NK-92 (cell line): ENCODE measurements around the gene FHIT.

Experiments
- DNase-seq: peaks from one replicate; lab custom pipeline; 2025; ENCODE audit not compliant: unreplicated experiment; lab: John Stamatoyannopoulos, UW

FHIT gene

DNA sequence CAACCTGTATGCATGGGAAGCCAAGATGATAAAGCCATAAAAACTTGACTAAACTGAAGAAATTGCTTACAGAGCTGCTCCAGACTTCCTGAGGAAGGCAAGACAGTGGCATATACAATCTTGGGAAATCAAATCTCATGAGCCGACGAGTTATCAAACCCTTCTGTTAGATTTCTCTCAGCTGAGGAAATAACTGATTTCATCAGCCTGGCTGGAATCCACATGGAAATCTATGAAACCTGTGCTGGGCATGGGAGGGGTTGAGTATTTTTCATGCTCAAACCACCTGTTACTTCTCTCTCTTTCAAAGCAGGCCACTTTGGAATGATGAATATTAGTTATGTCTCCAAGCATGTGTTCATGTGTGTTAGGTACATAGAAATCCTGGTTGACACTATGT is 727.7 kb downstream of the FHIT start:
- no peak for DNase-seq

DNA sequence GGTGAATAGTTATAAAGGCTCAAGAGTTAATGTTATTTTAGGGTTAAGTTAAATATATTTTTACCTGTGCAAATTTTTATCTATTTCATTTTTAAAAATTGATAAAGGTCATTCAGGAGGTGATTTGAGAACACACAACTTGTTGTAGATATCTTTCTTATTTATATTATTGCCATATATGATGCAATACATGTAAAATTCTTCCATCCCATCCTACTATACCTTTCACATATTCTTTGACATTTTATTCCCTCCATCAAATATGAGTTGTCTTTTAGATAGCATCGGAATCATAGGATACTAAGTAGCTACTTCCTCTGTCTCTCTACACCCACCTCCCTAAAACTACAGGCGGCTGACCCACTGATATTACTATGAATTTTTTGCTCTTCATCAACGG is 734.1 kb downstream of the FHIT start:
- no peak for DNase-seq

DNA sequence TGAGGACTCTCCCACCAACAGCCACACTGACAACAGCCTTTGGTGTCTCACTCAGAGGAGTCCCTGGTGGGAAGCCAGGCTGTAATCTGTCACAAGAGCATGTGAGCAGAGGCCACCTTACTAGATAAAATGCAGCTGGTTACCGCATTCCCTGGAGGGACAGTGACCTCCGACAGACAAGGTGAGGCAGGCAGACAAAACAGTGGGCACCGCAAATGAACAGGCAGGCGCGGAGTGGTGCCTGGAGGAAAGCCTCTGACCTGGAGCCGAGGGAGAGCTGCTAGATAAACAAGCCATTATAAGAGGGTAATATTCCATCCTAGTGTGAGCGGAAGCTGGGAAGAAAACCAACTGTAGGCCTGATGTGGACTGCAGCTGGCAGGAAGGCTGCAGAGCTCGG is 736.4 kb downstream of the FHIT start:
- no peak for DNase-seq

DNA sequence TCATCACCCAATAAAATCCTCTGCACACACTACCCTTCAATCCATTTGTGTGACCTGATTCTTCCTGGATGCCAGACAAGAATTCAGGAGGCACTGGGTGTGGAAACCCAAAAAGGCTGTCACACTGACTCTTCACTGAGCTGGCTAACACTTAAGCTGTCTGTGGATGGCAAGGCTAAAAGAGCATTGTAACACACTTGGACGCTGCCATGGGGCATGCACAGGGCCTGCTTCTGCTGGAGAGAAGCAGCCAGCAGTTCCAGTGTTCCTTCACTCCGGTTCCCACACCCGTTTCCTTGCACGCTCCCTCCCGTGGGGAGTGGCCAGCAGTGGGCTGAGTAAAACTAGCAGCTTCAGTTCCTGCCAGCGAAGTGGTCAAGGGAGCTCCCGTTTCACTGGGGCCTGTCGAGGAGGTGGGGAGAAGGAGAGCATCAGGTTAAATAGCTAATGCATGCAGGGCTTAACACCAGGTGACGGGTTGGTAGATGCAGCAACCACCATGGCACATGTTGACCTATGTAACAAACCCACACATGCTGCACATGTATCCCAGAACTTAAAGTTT is 737.1 kb downstream of the FHIT start:
- no peak for DNase-seq

DNA sequence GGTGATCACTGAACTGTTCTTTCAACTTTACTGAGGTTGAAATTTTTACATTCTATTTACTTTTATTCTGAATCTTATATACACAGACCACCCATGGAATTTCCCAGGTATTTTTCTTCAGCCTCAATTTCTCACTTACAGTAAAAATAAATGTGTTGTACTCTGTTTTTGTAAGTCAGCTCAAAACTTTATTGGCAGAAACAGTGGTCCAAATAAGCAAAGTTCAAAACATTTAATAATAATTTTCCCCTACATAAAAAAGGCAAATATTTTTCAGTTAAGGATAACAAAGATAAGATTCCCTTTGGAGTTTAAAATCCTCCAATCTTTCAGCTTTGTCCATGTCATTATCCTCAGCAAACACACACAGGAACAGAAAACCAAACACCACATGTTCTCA is 738.0 kb downstream of the FHIT start:
- no peak for DNase-seq

DNA sequence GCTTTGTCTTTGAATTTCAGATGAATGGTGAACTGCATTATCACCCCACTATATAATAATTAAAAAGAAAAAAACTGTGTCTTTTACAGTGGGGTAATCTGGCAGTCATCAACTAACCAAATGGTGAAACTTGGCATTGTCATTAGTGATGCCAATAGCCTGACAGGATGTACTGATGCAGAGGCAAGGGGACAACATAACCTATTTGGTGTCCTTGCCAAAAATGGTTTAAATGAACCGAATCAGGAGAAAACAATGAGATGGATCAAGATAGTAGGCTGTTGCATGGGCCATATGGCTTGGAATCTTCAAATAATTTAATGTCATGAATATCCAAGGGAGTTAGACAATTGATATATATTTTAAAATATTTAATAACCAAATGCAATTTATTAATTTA is 738.7 kb downstream of the FHIT start:
- no peak for DNase-seq

DNA sequence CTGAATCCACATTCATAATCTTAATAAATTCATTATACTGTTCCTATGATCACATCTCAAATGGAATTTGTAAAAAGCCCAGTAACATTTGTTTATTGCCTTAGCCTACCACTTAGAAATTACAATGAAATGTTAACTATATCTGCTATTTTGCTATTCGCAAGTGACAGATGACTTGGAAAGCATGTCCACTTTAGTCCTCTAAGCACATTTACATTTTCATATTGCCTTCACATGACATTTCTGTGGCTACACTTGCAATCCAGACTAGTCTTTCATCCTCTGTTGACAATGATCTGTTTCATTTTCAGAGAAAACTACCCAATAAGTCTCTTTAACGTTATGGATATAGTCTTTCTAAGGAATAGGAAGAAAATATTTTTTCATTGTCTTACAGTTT is 741.8 kb downstream of the FHIT start:
- DNase-seq = no peak

DNA sequence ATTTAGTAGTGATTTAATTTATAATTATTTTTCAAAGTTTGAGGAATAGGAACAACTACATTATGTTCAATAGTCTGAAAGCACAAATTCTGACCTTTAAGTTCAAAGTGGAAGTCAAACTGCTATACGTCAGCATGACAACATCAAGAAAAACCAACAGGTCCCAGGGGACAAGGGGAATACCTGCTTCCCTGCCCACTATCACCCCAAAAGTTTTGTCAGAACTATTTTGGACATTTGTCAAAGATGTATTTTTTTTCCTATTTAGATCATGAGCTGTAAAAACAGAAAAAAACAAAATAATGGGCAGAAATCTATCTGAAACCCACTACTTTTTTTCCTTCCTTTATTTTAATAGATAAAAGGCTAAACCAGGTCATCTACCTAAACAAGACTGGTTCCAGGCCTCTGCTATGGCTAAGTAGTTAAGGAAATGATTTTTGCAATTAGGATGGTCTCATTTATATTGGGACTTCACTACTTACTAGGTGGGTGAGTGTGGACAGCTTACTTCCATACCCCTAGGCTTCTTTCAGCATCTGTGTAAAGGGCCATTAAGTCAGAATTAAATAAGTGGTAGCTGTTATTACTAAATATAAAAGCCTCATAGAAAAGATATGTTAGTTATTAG is 746.3 kb downstream of the FHIT start:
- no peak for DNase-seq

DNA sequence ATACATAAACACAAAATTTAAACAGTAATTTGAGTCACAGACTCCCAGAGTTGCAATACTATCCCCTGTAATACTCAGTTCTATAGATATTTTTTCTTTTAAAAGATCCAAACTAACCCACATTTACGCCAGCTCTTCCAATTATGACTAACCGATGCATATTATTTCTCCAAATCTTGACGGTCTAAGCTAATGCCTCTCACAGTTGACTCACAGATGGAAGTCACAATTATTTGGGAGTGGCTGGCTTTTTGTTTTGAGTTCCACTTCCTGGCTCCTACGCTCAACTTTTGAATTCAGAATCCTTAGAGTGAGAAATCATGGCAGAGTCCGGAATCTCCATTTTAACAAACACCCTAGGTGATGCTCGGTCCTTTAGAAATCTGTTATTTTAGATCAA is 749.9 kb downstream of the FHIT start:
- no peak for DNase-seq

DNA sequence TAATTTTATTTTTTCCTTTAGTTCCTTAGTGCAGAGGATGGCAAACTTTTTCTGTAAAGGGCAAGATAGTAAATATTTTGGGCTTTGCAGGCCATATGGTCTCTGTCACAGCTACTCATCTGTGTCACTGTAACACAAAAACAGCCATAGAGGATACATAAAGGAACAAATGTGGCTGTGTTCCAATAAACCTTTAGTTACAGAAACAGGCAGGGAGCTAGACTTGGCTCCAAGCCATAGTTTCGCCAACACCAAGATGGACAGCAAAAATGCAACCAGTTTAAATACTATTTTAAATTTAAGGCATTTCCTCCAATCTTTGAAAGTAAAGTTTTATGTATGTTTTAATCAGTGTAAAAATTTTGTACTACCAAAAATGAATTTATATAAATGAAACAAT is 753.4 kb downstream of the FHIT start:
- no peak for DNase-seq

DNA sequence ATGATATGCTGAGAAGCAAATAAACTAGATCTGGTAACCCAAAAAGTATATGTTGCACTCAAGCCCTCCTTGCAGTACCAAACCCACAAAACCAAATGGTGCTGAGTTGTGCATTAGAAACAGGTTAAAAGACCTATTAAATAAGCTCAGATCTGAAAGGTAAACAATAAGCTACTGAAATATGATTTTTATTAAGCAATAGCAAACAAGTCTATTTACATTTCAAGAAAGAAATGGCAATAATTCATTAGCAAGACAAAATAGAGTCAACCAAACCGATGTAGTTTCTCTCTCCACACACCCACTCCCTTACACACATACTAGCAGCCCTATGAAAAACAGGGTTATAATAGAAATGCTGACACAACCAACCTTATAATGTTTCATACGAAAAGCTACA is 760.3 kb downstream of the FHIT start:
- DNase-seq = no peak

DNA sequence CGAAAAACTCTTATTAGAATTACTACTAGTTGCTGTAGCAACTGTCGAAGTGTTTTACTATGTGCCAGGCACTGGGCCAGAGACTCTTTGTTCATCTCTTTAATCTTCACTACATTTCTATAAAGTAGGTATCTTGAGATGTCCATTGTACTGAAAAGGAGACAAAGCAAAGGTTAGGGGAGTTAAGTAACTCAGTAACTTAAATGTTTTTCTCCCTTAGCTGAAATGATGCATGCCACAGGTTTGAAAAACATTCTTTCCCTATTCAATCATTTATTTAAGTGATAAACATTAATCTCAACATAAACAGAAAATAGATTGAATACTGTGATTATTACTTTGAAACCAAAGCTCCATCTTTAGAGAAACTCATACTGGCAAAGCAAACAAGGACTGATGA is 776.2 kb downstream of the FHIT start:
- no peak for DNase-seq

DNA sequence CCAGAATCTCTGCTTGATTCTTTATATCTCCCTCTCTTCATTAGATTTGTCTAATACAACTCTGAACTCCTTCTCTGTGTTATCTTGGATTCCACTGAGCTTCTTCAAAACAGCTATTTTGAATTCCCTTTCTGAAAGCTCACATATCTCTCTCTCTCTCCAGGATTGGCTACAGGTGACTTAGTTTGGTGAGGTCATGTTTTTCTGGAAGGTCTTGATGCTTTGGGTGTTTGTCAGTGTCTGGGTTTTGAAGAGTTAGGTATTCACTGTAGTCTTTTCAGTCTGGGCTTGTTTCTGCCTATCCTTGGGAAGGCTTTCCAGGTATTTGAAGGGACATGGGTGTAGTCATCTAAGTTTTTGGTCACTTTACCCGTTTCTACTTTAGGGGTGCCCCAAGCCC is 781.8 kb downstream of the FHIT start:
- no peak for DNase-seq

DNA sequence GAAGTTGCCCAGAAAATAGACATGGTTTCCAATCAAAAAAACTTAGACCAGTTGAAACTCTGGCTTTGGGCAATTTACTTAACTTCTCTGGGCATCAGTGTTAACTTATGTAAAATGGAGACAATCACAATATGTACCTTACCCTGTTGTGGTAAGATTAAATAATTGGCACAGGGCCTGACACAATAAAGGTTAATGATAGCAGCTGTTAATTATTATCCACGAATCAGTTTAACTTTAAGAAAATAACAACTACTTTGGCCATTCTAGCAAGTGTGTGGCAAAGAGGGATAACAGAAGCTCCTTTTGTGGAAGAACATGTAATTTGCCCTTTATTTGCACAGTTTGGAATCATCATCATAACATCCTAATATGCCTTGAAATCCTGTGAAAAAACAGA is 787.6 kb downstream of the FHIT start:
- DNase-seq = no peak

DNA sequence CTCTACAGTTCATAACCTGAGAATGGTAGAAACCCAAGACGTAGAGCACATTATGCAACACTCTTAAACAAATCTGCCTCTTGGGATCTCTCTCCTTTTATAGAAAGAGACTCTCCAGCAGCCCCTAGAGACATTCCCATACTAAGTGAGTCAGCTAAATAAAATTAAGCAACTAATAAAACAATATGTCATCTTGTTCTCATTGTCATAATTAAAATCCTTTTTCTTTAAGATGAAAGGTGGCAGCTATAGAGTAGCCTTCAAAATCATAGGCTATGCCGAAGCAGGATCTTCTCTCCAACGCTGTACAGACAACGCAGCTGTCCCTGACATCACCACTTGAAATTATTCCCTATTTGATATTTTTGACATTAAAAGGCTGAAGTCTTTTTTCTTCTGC is 790.0 kb downstream of the FHIT start:
- DNase-seq = no peak

DNA sequence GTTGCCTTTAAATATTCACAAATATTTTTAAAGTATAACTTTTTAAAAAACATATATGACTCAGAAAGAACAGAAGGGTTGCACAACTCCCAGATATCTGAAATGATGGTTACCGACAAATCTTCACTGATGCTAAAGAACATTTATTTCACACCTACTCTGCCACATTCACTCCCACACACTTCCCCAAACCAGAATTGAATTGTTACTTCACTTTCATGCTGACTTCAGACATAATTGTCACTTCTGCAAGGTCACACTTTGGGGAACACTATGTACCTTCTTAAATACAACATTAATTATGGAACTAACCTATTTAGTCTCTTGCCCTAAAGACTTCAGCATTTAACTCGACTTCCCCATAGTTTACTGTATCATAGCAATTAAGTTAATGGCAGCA is 795.1 kb downstream of the FHIT start:
- no peak for DNase-seq

DNA sequence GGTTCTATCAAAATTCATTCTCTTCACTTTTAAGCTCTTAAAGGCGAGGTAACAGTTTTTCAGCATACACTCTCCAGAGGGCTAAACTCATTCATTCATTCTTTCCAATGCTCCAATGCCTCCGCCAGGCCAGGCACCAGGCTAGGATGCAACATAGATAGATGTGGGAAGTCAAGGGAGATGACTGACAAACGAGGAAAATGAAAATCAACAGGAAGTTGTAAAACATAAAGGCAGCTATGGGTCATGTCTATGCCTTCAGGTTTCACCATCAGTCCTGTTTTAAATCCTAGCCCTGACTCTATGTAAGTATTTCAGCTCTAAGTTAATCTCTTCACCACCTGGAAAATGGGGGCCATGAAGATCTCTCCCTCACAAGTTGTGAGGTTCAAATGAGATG is 797.9 kb downstream of the FHIT start:
- DNase-seq = no peak

DNA sequence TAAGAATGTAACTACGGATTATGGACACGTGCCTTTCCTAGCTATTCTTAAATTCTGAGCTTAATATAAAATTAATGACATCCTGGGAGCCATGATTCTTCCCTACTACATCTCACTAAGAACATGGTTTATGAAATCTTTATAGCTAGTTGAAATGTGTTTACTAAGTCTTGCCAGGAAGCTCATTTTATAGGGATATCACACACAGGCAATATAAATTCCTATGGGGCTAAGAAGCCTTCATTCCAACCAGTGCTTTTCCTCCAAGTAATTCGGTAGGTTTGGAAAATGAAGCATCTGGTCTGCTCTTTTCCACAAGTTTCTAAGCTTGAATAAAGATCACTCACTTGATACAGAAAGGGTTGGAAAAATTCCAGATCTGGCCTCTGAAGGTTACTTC is 802.6 kb downstream of the FHIT start:
- DNase-seq = no peak

DNA sequence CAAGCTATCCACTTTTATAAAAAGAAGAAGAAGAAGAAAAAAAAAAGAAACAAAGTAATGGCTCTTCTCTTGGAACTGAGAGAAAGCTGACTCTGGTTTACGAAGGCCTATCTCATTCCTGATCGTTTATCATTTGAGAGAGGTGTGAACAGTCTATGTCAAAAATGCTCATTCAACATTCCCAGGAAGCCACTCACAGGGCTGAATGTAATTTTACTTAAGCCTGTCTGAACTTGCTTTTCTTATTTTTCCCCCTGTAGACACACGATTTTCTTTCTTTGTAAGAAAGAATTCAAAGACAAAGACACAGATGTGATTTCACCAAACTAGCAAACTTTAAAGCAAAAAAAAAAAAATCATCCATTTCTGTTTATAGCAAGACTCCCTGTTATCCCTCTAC is 805.8 kb downstream of the FHIT start:
- no peak for DNase-seq

DNA sequence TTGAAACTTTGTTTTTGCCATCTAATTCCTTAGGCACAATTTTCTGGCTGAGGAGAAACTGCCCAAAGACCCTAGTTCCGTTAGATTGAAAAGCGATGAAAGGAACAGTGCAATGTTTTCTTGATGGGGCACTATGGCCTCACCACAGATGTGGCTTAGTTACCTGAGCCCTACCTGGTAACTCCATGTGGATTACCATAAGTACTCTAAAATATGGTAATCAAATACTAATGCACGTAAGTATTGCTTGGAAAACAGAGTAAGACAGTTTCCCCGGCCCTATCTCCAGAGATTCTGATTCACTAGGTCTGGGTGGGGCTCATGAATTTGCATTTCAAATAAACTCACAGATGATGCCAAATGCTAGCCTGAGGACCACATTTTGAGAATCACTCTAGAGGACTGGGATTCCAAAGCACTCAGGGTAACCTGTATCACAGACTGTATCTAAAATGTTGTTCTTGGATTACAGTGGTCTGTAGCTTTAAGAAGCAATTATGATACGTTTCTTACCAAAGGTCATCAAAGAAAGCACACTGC is 806.3 kb downstream of the FHIT start:
- no peak for DNase-seq

DNA sequence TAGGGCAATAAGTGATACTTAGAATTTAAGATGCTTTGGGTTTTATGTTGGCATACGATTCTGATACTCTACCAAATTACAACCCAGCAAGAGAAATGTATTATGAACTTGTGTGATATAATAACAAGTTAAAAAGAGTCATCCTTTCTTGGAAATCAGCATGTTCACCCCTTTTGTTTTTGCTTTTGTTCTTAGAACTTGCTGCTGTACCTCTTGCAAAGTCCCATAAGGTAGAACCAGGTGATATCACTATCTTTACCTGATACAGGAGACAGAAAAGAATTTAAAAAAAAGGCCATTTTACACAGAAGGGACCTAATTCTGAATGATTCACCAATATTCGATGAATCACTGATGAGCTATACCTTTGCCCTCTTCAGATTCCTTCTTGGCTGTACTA is 810.4 kb downstream of the FHIT start:
- no peak for DNase-seq

DNA sequence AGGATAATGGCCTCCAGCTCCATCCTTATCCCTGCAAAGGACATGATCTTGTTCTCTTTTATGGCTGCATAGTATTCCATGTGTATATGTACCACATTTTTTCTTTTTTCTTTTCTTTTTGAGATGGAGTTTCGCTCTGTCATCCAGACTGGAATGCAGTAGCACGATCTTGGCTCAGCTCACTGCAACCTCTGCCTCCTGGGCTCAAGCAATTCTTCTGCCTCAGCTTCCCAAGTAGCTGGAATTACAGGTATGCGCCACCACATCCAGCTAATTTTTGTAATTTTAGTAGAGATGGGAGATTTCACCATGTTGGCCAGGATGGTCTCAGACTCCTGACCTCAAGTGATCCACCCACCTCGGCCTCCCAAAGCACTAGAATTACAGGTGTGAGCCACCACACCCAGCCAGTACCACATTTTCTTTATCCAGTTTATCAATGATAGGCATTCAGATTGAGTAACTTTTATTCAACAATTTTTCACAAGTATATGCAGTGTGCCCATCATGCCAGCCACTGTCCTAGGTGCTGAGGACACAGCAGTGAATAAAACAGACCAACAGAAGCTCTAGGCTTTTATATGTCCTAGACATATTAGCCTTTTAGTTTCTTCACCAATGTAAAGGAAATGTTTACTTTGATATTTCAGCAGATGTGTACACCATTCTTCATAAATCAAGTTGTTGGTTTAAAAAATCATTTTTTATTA is 815.2 kb downstream of the FHIT start:
- DNase-seq = no peak

DNA sequence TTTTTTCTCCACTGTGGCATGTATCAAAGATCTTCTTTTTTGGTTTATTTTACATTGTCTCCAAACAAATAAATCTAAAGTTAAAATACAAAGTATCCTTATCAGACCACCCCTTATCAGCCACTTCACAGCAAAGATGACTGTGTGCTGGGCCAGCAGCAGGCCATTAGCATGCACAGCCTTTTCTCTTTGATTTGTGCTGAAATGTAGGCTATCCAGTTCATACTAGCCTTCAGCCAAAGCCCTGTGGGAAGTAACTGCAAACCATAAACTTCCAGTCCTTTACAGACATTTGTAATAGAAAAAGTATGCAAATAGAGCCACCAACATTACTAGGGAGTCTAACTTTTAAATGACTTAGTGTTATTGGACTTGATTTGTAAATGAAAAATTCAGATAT is 816.3 kb downstream of the FHIT start:
- no peak for DNase-seq
